Esophagus mucosa (tissue), 1 donor: Measurements from ENCODE around the gene IL4R. TPM values are rescaled to one million over a fixed set of nuclear protein-coding genes. Genes with fewer than 3 reads are reported as not detected.
"Not testable (repeated sequence)": the region's sequence is repeated elsewhere in the genome, so short reads cannot be mapped to it uniquely, and the experiment has no call there.

ENCODE experiments used
- ATAC-seq: fragments of 200-7000 bp; cut with Tn5 transposase; one replicate; pipeline ENCODE4 v1.9.1; 2020
- total RNA-seq: library from RNA; stranded (reverse); gene quantifications from one replicate; pipeline ENCODE4 v1.2.4, GENCODE V29; 2023
- donor health status: DM: yes; HTN: yes; CAD: no.

The IL4R gene
- total RNA-seq, 1 donor from 2014 or later, result 119 TPM

DNA sequence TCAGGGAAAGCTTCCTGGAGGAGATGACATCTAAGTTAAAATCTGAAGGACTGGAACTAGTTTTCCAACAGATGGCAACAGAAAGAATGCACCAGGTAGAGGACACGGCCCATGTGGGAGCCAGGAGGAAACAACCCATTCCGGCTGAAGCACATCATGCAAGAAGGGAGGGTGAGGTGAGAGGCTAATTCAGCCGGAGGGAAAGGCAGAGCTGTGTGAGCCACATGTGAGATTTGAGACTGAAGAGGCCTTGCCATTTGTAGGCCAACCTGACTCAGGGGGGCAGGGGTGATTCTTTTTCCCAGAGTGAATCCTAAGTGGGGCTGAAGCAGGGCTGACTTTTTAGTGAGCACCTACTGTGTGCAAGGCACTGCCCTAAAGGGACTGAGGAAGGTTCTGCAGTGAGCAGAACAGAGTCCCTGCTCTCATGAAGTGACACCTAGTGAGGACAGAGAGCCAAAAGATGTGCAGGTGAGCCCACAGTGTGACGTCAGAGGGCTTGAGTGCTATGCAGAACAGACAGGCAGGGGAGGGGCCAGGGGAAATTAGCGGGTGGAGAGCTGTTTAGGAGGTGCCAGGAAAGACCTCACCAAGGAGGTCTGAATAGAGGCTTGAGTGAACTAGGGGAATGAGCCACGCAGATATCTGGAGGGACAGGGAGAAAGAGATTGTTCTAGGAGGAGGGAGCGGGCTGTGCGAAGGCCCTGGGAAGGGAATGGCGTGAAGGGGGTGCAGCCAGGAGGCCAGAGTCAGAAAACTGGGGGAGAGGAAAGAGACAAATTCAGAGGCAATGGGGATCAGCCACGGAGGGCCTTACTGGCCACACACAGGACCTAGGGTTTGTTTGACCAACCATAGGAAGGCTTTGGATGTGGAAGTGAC is 68.4 kb downstream of the IL4R start:
- ATAC-seq, result no peak

DNA sequence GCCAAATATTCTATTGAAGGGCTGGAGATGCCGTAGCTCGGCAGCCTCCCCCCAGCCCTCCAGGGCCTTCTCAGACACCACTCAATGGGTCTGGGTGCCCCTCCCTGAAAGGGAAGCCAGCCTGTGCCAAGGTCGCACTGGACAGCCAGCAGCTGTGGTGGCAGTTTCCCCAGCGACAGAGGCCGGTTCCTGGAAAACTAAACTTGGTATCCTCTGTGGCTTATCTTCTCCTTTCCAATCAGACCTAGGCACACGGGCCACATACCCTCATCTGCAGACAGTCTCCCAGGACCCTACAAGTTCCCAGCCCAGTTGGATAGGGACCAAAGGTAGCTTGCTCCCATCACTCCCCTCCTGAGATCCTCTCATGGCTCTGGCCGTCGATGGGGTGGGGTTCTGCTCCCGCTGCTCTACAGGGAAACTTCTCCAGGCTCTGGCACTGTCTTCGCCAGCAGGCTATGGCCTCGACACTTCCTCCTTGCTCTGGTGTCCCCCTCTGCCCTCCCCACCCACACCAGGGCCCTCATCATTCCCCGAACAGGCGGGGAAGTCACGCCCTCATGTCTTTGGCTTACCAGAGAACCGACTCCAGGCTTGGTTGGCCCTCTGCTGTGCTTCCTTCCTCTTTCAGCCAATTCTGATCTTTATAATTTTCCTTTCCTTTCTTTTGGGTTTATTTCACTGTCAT is 69.9 kb downstream of the IL4R start:
- ATAC-seq, result no peak

DNA sequence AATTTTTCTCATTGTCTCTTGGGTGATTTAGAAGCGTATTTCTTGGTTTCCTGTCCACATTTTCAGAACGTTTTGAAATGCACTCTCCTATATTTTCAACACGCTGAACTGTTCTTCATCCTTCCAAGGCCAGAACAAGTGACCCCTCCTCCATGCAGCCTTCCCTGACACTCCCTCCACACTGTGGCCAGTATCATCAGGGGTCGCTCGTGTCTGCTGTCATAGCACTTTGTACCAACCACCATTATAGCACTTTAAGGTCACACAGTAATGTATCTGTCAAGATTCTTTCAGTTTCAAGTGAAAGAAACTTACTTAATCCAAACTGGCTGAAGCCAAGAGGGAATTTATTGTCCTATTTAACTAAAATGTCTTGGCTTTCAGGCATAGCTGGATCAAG is 70.7 kb downstream of the IL4R start:
- no peak for ATAC-seq

DNA sequence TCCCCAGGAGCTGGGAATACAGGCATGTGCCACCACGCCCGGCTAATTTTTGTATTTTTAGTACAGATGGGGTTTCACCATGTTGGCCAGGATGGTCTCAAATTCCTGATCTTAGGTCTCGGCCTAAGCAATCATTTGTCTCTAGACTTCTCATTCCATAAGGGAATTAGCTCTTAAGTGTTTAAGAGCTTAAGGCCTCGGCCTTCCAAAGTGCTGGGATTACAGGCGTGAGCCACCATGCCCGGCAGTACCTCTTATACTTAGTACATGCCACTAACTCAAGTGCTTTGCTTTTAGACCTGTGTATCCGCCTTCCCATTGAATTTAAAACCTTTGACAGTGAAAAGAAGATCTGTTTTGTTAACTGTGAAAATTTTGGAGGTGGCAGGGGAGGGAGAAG is 71.6 kb downstream of the IL4R start:
- ATAC-seq, result no peak

DNA sequence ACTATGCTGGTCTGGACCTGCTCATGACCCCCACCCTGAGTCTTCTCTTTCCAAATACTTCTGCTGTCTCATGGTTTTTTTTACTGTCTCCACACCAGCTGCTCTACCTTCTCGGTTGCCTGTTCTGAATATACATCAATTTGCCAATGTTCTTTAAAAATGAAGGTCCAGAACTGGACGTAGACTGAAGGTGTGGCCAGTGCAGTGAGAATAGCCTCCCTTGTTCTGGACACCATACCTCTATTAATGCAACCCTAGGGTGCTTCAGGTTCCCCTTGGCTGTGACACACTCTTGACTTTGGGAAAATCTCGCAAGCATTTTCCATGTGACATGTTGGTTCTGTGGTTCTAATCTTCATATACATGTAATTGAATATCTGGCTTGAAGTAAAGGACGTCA is 72.9 kb downstream of the IL4R start:
- ATAC-seq, result no peak

DNA sequence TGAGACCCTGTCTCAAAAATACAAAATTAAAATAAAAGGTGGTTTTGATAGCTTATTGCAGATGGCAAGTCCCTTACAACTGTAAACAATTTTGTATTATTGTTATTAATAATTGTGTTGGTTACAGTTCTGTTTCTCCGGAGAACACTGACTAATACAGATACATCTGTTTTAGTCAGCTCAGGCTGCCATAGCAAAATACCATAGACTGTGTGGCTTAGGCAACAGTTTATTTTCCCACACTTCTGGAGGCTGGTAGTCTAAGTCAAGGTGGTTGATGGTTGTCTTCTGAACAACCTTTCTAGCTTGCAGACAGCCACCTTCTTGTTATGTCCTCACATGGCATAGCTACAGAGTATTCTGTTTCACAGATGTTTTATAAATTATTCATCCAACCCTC is 74.0 kb downstream of the IL4R start:
- ATAC-seq, result no peak

DNA sequence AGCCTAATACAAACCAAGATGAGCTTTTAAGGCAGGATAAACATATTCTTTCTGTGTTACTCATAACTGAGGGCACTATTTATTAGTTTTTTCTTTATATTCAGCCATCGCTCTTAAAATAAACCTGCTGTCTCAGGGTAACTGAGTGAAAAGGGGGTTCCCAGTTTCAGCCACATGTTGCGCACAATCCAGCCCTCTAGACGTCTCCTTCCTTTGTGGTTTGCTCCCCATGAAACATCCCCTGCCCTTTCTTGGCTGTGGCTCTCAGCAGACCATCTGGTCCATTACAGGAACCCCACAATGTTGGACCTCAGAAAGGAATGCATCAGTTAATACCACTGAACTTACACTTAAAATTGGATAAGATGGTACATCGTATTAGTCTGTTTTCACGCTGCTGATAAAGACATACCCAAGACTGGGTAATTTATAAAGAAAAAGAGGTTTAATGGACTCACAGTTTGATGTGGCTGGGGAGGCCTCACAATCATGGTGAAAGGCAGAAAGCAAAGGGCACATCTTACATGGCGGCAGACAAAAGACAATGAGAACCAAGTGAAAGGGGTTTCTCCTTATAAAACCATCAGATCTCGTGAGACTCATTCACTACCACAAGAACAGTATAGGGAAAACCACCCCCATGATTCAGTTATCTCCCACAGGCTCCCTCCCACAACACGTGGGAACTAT is 75.6 kb downstream of the IL4R start:
- ATAC-seq, result no peak

DNA sequence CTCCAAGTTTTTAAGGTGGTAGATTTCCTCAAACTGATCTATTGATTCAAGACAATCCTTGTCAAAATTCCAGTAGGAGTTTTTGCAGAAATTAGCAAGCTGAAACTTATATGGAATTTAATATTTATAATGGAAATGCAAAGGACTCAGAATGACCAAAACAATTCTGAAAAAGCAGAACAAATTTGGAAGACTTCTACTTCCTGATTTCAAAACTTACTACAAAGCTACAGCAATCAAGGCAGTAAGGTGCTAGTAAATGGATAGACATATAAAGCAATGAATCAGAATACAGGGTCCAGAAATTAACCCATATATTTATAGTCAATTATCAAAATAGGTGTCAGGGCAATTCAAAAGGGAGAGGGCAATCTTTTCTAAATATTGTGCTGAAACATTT is 76.4 kb downstream of the IL4R start:
- ATAC-seq, result no peak

DNA sequence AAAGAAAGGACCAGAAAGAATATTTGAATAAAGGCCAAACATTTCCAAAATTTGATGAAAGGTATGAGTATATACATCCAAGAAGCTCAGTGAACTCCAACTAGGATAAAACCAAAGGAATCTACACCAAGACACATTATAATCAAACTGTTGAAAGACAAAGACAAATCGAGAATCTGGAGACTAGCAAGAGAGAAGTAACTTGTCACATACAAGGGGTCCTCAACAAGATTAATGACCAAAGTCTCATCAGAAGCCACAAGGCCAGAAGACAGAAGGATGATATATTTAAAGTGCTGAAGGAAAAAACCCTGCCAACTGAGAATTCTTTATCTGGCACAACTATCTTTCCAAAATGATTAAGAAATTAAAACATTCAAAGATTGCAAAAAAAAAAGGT is 78.9 kb downstream of the IL4R start:
- ATAC-seq, result no peak

DNA sequence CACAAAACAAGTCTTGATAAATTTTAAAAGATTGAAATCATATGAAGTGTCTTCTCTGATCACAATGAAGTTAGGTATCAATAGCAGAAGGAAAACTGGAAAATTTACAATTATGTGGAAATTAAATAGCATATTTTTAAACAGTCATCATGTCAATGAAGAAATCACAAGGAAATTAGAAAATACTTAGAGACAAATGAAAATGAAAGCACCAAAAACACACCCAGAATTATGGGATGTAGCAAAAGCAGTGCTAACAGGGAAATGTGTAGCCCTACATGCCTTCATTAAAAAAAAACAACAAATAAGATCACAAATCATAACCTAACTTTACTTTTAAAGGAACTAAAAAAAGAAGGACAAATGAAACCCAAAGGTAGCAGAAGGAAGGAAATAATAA is 80.7 kb downstream of the IL4R start:
- ATAC-seq, result no peak

DNA sequence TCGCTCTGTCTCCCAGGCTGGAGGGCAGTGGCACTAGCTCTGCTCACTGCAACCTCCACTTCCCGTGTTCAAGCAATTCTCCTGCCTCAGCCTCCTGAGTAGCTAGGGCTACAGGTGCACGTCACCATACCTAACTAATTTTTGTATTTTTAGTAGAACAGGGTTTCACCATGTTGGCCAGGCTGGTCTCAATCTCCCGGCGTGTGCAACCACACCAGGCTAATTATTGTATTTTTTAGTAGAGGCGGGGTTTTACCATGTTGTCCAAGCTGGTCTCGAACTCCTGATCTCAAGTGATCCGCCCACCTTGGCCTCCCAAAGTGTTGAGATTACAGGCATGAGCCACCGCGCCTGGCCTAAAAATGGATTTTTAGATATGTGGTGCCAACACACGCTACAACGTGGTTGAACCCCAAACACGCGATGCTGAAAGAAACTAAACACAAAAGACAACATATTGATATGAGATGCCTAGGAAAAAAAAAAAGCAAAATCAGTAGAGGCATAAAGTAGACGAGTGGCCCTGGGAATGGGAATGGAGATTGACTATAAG is 84.6 kb downstream of the IL4R start:
- not testable (repeated sequence) for ATAC-seq

DNA sequence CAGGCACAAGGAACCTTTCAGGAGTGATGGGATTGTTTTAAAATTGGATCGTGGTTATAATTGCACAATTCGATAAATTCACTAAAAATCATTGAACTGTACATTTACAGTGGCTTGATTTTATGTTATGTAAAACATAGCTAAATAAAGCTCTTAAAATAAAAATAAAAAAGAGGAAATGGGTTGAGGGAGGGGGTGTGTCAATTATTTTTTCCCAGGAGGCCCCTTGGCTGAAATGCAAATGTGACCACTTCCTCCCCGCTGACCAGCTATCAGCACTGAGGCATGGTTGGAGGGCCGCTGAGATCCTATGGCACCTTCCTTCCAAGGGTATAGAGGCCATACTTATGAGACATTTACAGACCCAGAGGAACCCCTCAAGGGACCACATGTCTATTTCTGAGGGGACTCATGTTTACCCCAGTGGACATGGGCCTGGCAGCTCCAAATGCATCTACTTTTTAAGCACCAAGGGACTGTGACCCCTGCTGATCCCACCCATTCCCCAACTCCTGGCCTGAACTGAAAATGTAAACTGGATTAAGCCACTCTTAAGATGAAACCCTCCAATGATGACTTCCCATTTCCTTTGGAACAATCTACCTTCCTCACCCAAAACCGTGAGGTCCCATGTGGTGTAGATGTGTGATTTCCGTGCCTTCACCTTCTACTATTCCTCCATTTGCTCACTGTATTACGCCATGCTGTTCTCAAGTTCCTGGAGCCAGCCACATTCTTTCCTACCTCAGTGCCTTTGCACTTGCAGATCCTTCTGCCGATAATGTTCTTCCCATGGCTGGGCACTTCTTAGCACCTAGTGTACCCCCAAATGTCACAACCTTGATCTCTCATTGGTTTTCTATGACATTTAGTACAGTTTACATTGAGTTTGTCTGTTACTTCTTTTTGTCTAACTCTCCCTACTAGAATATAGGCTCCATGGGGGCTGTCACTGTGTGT is 85.4 kb downstream of the IL4R start:
- peak; percentile 21 for ATAC-seq

DNA sequence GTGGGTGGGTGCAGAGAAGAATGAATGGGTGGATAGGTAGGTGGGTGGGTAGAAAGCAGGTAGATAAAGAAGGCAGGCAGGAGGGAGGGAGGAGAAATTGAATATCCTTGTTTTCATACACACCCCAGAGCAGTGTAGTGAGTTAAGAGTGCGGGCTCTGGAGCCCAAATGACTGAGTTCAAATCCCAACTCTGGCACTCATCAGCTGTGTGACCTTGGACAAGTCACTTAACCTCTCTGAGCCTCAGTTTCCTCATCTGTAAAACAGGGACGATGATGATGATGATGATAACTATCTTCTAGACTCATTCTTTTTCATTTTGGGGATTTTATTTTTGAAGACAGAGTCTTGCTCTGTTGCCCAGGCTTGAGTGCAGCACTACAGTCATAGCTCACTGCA is 86.2 kb downstream of the IL4R start:
- no peak for ATAC-seq

DNA sequence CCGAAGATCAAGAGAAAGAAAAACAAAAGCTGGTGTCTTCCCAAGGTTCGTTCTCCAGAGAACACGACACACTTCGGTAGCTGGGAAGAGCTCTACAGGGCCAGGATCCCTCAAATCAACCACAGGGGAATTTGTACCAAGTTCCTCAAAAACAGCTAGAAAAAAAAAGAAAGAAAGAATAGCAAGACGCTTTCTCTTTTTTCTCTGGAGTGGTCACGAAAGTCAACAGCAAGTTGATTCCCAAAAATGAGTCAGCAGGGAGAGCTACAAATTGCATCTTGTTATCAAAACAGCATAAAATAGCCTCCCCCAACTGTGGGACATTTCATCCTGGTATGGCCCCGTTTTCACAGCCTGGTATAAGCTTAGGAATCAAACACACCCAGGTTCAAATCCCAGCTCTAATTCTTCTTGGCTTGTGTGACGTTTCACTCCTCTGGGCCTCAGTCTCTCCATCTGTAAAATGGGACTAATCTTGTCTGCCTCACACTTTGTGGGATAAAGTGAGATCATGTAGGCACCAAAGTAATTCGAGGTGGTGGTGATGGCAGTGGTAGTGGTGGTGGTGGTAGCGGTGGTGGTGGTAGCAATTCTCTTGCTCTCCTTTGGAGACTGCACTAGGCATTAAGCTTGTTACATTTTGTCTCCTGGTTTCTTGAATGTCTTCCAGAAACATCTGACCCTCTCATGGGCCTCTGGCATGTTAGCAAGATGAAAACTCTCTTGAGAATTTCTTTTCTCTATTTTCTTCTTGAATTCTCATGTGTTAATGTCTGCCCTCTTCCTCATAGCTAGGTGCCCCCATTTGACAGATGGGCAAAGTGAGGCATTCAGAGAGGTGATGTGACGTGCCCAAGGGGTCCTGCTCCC is 87.2 kb downstream of the IL4R start:
- no peak for ATAC-seq

DNA sequence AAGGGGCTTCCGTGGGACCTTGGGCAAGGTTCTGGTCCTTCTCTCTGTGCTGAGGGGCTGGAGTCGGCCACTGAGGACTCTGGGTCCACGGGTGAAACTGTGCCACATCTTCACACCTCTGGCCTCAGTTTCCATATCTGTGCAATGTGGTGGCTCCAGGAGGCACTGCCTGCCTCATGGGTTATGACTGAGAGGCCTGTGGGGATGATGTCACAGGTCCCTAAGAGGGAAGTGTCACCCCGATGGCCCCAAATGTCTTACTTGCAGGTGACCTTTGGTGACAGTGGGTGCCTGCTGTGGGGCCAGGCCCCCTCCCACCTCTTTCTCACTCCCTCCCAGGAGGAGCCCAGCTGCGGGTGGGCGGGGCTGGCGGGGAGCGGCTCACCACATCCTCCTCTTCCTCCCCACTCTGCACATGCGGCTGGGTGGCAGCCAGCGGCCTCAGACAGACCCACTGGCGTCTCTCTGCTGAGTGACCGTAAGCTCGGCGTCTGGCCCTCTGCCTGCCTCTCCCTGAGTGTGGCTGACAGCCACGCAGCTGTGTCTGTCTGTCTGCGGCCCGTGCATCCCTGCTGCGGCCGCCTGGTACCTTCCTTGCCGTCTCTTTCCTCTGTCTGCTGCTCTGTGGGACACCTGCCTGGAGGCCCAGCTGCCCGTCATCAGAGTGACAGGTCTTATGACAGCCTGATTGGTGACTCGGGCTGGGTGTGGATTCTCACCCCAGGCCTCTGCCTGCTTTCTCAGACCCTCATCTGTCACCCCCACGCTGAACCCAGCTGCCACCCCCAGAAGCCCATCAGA is 88.2 kb downstream of the IL4R start, which contains the start of gene IL21R:
IL21R (plus strand) TSS at position 407 of the 801 bp plus-strand sequence. CDS start 27,898 bp downstream, outside the sequence.
- ATAC-seq, result peak; percentile 70

DNA sequence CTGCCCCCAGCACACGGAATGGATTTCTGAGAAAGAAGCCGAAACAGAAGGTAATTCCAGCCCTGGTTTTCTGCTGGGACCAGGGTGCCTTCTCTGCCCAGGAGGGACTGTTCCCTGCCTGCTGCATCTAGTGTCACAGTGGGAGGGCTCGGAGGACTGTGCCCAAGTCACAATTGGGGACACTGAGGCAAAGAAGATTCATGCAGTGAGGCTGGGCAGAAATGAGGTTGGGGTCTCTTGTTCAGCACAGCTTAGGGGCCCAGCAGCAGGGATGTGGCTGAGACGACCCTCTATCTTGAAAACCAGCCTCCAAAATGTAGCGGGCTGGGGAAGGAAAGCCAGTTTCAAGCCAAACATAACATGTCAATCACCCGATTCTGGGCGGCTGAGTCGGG is 88.8 kb downstream of the IL4R start:
- ATAC-seq, result no peak

DNA sequence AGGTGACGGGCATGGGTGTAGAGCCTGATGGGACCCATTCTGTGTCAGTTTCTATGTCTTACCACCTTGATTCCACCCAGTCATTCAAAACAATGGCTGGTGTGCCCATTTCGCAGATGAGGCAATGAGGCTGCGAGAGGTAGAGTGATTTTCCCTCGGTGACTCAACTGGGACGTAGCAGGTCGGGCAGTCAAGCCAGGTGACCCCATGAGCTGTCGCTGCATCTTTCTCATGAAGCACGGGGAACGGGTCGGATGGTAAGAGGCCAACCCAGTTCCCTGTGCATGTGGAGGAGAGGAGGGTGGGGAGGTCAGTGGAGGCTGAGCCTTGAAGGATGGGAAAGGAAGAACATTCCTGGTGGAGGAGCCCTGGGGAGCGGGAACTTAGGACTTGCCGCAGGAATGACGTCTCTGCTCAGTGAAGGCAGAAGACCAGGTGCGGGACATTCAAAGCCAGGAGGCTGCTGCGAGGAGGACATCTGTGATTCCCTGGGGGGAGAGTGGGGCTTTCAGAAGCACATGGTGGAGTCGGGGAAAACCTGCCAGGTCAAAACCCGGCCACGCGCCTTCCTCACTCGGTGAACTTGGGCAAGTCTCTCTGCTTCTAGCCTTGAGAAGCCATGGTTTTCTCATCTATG is 89.3 kb downstream of the IL4R start:
- ATAC-seq, result no peak

DNA sequence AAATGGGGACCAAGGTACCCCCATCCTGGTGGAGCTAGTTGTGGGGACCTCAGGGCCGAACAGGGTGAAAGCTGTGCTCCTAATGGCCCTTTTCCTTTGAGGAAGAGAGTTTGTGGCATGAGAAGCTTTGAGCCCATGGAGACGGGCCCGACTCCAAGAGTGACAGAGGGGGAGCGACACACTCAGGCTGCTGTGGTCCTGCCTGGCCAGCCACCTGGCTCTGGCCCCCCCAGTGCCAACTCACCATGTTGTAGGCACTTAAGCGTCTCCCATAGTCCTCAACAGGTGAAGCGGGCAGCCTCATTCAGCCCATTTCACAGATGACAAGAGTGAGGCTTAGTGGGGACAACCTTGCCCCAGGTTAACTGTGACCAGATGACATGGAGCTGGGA is 89.8 kb downstream of the IL4R start:
- ATAC-seq, result no peak

DNA sequence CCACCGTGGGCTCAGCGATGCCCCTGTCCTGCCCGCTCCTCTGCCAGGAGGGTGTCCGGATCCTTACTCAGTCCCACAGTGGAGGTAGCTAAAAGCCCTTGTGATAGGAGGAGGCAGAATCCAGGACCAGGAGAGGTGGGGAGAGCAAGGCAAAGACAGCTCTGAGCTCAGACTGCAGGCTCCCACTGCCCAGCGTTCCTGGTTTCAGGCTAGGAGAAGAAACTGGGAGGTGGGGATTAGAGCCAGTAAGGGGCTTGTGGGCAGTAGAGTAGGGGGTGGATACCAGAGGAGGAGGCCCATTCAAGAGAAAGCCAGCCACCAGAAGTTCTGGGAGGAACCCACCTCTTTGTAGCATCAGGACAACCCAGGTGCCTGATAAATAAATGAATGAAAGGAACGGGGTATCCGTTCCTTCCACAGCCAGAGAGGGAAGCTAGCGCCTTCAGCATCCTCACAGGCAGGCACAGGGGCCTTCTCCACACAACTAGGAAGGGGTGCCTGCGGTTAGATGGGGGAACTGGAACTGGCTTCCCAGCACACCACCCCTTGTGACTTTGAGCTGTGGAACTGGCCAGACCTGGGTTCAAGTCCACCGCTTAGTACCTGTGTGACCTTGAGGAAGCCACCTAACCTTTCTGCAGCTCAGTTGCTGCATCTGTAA is 90.5 kb downstream of the IL4R start:
- no peak for ATAC-seq
